Stimulated activated naive CD8-positive, alpha-beta T cell treated with anti-CD3 and anti-CD28 coated beads, Interleukin-15, amount 100 ng/mL, for 72 hours (primary cell): ENCODE measurements around the gene SMARCA2.
A peak's percentile ranks its signal among the peaks of the same experiment; 100 is the strongest.

Experiments used
- ATAC-seq: fragments of 150-1000 bp; cut with Tn5 transposase; 2 replicates; pipeline ENCODE4 v1.10.0; 2021; ENCODE audit warnings: mild to moderate bottlenecking, moderate library complexity
- DNase-seq, 2 donors: peaks; one replicate each; pipeline ENCODE4 v3.0.0; 2021 to 2022
- H3K27ac Mint-ChIP-seq, 2 donors: one replicate each; pipeline ENCODE4 v1.8.0; 2022; ENCODE audit warnings: mild to moderate bottlenecking in 2 of 2, mixed read lengths in 2 of 2, moderate library complexity in 2 of 2
- H3K27me3 Mint-ChIP-seq: one replicate; pipeline ENCODE4 v1.8.0; 2022; ENCODE audit warnings: mixed read lengths
- H3K4me1 Mint-ChIP-seq: one replicate; pipeline ENCODE4 v1.8.0; 2022; ENCODE audit warnings: mild to moderate bottlenecking, mixed read lengths
- H3K4me3 Mint-ChIP-seq, 2 donors: one replicate each; pipeline ENCODE4 v1.8.0; 2022; ENCODE audit warnings: mild to moderate bottlenecking in 2 of 2, mixed read lengths in 2 of 2, moderate library complexity in 1 of 2
- H3K9me3 Mint-ChIP-seq, 2 donors: one replicate each; pipeline ENCODE4 v1.8.0; 2022; ENCODE audit warnings: mixed read lengths in 2 of 2

The SMARCA2 gene

GRCh38 chr9:2155966-2156365 lies 140.8 kb downstream of the SMARCA2 start:
- H3K27ac Mint-ChIP-seq = peak overlapping the region in 1 of 2 donors; percentile 36

GRCh38 chr9:2157277-2158110 lies 142.3 kb downstream of the SMARCA2 start:
- Mint-ChIP-seq H3K27ac (peak overlapping the region; percentile 94 to 98), H3K4me3 (peak overlapping the region; percentile 80 to 95), H3K9me3 (no peaks in the 10 kb centered on the region), H3K4me1 (peaks cover 63% of the 10 kb centered on the region), H3K27me3 (no peaks in the 10 kb centered on the region)
- ATAC-seq = peak; percentile 90
- peak; percentile 23 to 47 for DNase-seq

More at GRCh38 chr9:2155966-2156365, 140.8 kb downstream of the SMARCA2 start:
- Mint-ChIP-seq H3K27me3 (no peaks in the 10 kb centered on the region), H3K4me1 (peaks cover 57% of the 10 kb centered on the region), H3K9me3 (no peaks in the 10 kb centered on the region), H3K4me3 (peak overlapping the region in 1 of 2 donors; percentile 50)
- no peak for DNase-seq
- ATAC-seq = no peak

- ATAC-seq (peak; percentile 74), DNase-seq (peak; percentile 12 to 29)
- Mint-ChIP-seq H3K27me3 (no peaks in the 10 kb centered on the region), H3K9me3 (no peaks in the 10 kb centered on the region), H3K4me1 (peaks cover 60% of the 10 kb centered on the region), H3K27ac (peak overlapping the region; percentile 94 to 98), H3K4me3 (peak overlapping the region; percentile 80 to 95)
These were observed 143.0 kb downstream of the SMARCA2 start for GRCh38 chr9:2158111-2158610.

GRCh38 chr9:2158766-2159430 lies 143.8 kb downstream of the SMARCA2 start:
- no peaks in the 10 kb centered on the region for H3K9me3 Mint-ChIP-seq
- DNase-seq (no peak), ATAC-seq (no peak)
- H3K4me1 Mint-ChIP-seq = peaks cover 58% of the 10 kb centered on the region
- H3K27me3 Mint-ChIP-seq = no peaks in the 10 kb centered on the region
- H3K27ac Mint-ChIP-seq = peak overlapping the region in 1 of 2 donors; percentile 25
- H3K4me3 Mint-ChIP-seq = peak overlapping the region; percentile 80 to 95

- Mint-ChIP-seq H3K9me3 (no peaks in the 10 kb centered on the region), H3K27me3 (no peaks in the 10 kb centered on the region), H3K4me1 (peaks cover 55% of the 10 kb centered on the region), H3K4me3 (peak overlapping the region; percentile 67 to 73), H3K27ac (peak overlapping the region in 1 of 2 donors; percentile 46)
- no peak for DNase-seq
- ATAC-seq = no peak
These were observed 144.6 kb downstream of the SMARCA2 start for GRCh38 chr9:2159521-2160454.

GRCh38 chr9:2161661-2162060 lies 146.5 kb downstream of the SMARCA2 start:
- Mint-ChIP-seq H3K9me3 (no peaks in the 10 kb centered on the region), H3K27ac (no peak overlapping the region), H3K4me1 (peaks cover 44% of the 10 kb centered on the region), H3K27me3 (no peaks in the 10 kb centered on the region), H3K4me3 (no peak overlapping the region)
- ATAC-seq = no peak
- no peak for DNase-seq

- peaks cover 31% of the 10 kb centered on the region for H3K4me1 Mint-ChIP-seq
- no peaks in the 10 kb centered on the region for H3K27me3 Mint-ChIP-seq
- DNase-seq = no peak
- no peaks in the 10 kb centered on the region for H3K9me3 Mint-ChIP-seq
- no peak overlapping the region for H3K4me3 Mint-ChIP-seq
- H3K27ac Mint-ChIP-seq = no peak overlapping the region
- ATAC-seq = no peak
These were observed 148.2 kb downstream of the SMARCA2 start for GRCh38 chr9:2163231-2163885.

- no peaks in the 10 kb centered on the region for H3K9me3 Mint-ChIP-seq
- DNase-seq = no peak
- no peak overlapping the region for H3K27ac Mint-ChIP-seq
- peaks cover 31% of the 10 kb centered on the region for H3K4me1 Mint-ChIP-seq
- no peak for ATAC-seq
- no peaks in the 10 kb centered on the region for H3K27me3 Mint-ChIP-seq
- H3K4me3 Mint-ChIP-seq = no peak overlapping the region
These were observed 149.1 kb downstream of the SMARCA2 start for GRCh38 chr9:2164268-2164667.

GRCh38 chr9:2166203-2166602 lies 151.1 kb downstream of the SMARCA2 start:
- ATAC-seq = no peak
- Mint-ChIP-seq H3K4me1 (peaks cover 18% of the 10 kb centered on the region), H3K4me3 (no peak overlapping the region), H3K9me3 (no peaks in the 10 kb centered on the region), H3K27me3 (no peaks in the 10 kb centered on the region), H3K27ac (no peak overlapping the region)
- no peak for DNase-seq

GRCh38 chr9:2169035-2169434 lies 153.9 kb downstream of the SMARCA2 start:
- Mint-ChIP-seq H3K27ac (peak overlapping the region in 1 of 2 donors; percentile 3), H3K27me3 (no peaks in the 10 kb centered on the region), H3K4me1 (peaks cover 7% of the 10 kb centered on the region), H3K9me3 (no peaks in the 10 kb centered on the region), H3K4me3 (no peak overlapping the region)
- no peak for DNase-seq
- ATAC-seq = no peak

GRCh38 chr9:2170722-2171121 lies 155.6 kb downstream of the SMARCA2 start:
- ATAC-seq (no peak), DNase-seq (no peak)
- no peaks in the 10 kb centered on the region for H3K27me3 Mint-ChIP-seq
- no peak overlapping the region for H3K4me3 Mint-ChIP-seq
- no peak overlapping the region for H3K27ac Mint-ChIP-seq
- H3K4me1 Mint-ChIP-seq = peaks cover 12% of the 10 kb centered on the region
- H3K9me3 Mint-ChIP-seq = no peaks in the 10 kb centered on the region

GRCh38 chr9:2173170-2173569 lies 158.0 kb downstream of the SMARCA2 start:
- no peak for ATAC-seq
- Mint-ChIP-seq H3K27ac (no peak overlapping the region), H3K9me3 (no peaks in the 10 kb centered on the region), H3K4me1 (peaks cover 12% of the 10 kb centered on the region), H3K4me3 (no peak overlapping the region), H3K27me3 (no peaks in the 10 kb centered on the region)
- no peak for DNase-seq

GRCh38 chr9:2173861-2174260 lies 158.7 kb downstream of the SMARCA2 start:
- Mint-ChIP-seq H3K27me3 (no peaks in the 10 kb centered on the region), H3K27ac (no peak overlapping the region), H3K9me3 (no peaks in the 10 kb centered on the region), H3K4me1 (peaks cover 12% of the 10 kb centered on the region), H3K4me3 (no peak overlapping the region)
- ATAC-seq (no peak), DNase-seq (no peak)

GRCh38 chr9:2174306-2174705 lies 159.2 kb downstream of the SMARCA2 start:
- H3K4me1 Mint-ChIP-seq = peaks cover 12% of the 10 kb centered on the region
- DNase-seq (no peak), ATAC-seq (no peak)
- H3K27ac Mint-ChIP-seq = no peak overlapping the region
- H3K4me3 Mint-ChIP-seq = no peak overlapping the region
- no peaks in the 10 kb centered on the region for H3K9me3 Mint-ChIP-seq
- no peaks in the 10 kb centered on the region for H3K27me3 Mint-ChIP-seq

GRCh38 chr9:2174911-2175310 lies 159.8 kb downstream of the SMARCA2 start:
- H3K4me1 Mint-ChIP-seq = peaks cover 12% of the 10 kb centered on the region
- no peaks in the 10 kb centered on the region for H3K9me3 Mint-ChIP-seq
- DNase-seq (no peak), ATAC-seq (no peak)
- H3K4me3 Mint-ChIP-seq = no peak overlapping the region
- H3K27me3 Mint-ChIP-seq = no peaks in the 10 kb centered on the region
- H3K27ac Mint-ChIP-seq = no peak overlapping the region
